Fibroblast of skin of right biceps (primary cell): Measurements from ENCODE around the gene POU2AF1.

Experiments
- DNase-seq: peaks from one replicate; pipeline ENCODE4 v3.0.0-alpha.2; 2013

Gene POU2AF1

DNA sequence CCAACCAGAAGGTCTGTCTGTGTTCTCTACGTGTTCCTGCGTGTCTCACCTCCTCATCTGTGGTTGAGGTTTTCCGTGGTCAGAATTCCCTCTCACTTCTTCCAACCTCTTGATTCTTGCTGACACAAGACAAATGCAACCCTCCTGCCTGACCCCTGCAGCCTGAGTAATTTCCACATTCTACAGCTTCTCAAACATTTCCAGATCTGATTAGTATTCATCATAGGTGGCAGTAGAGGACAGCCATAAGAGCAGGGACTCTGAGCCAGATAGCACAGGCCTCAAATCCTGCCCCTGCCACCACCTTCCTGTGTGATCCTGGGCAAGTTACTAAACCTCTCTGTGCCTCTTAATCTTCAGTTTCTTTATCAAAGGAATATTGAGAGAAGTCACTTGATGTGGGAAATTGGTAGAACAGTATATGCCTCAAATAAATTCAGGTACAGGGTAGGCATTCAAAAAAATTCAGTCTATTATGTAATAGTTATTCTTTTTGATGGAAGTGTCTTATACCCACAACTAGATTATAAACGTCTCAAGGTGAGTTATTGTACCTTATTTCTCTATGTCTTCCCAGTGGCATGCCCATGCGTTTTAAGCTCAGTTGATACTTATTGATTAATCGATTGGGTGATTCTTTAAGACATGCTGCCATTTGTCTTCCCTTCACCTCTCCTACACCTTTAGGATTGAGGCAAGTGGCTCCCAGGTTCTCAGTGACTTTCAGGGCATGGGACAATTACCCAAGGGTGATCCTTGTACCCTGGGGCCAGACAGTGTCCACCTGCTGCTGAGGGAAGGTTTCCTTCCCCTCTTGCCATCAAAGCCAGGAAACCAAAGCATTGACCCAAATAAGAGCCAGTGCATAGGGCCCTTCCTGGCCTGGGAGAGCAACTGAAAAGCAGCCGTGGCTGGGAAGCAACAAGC is 19.6 kb downstream of the POU2AF1 start:
- no peak for DNase-seq

DNA sequence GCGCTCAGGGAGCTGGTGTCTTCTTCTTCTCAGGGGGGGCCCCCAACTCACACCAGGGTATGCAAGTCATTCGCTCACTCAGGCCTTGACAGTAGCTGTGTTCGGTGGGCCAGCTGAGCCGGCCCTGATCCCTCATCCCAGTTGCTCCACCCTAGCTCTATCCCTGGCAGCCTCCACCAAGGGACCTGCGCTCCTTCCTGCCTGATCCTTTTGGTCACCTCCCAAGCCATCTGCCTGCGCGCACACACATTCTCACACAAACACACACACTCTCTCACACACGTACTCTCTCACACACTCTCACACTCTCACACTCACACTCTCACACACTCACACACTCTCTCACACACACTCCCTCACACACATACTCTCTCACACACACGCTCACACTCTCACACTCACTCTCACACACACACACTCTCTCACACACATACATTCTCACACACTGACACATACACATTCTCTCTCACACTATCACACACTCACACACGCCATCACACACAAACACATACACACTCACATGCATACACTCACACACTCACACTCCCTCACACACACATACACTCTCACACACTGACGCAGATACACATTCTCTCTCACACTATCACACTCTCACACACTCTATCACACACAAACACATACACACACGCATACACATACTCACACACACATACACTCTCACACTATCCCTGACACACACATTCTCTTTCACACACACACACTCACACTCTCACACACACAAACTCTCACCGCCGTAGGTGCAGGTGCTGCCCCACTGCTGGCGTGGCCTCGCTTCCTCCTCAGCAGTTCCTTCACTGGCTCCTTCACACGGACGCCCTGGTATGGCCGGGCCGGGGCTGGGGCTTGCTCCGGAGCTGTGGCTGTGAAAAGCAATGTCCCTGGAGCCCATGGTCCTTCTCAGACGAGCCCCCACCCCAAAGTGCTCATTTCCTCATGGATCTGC is 20.8 kb downstream of the POU2AF1 start:
- DNase-seq: no peak

DNA sequence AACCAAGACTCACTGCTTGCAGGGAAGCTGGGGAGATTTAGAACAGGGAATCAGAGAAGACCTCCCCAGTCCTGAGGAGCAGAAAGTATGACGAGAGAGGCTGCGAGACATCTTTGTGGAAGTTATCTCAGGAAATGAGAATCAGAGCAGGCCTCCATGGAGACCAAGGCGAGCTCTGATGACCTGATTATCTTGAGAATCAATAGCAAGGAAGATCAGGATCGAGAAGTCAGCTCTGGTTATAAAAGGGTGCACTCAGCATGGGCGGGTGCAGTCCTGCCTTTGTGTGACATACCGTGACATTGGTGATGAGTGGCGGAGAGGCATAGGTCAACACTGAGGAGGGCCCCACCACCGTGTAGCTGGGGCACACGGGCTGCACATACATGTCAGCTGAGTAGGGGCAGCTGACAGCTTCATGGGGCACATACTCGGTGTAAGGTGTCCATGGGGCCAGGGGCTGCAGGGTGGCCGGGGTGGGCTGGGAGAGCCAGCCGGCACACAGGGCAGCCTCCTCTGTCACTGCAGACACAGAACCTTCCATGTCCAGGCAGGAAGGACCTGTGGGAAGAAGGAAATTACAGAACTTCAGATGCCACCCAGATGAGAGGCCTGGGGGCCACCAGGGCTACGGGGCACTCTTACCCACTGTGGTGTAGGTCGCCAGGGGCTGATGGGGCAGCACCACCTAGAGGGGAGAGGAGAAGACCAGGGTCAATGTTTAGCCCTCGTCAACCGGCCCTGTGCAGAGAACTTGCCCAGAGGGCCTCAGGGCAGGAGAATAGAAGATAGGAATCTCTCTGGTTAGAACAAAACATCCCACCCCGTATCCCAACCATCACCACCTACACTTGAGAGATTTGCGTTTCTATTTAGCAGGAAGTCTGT is 21.7 kb downstream of the POU2AF1 start:
- DNase-seq: no peak

DNA sequence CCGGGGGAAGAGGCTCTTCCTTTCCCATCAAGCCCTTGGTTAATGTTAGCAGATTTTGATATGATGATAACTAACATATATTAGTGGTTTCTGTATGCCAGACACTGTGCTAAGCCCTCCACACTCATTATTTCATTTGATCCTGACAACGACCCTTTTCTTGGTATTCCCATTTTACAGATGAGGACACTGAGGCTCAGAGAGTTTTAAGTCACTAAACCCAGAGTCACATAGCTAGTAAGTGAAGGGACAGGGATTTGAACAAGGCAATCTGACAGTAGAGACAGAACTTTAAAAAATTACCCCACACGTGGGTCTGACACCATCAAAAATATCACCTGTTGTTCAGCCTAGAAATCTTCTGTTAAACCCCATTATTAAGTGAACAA is 22.4 kb downstream of the POU2AF1 start:
- DNase-seq: no peak

DNA sequence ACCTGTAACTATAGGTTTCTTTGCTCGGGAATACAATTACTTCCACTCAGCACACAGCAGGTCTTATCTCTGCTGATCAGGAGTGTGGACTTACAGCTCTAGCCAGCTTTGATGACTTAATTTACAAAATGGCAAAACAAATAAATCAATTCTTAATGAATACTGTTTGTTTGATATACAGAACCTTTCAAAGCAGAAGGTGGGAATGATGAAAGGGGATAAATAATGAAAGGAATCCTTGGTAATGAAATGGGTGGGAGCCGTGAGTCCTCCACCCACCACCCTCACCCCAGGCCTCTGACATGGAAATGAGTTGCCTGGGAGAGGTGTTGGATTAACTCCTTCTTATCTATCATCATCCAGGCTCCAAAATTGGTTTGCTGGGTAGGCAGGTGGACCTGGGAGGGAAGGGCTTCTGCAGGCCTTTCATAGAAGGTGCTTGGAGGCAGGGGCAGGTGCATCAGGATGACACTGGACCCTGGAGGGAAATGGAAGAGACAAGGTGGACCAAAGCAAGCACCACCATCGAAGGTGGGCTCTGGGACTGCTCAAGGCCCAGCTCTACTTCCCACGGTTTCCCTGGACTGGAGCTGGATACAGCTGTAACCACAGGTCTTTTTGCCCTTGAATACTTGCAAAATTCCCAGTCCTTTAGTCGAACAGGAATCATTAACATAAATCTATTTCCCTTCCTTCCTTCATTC is 23.0 kb downstream of the POU2AF1 start:
- no peak for DNase-seq

DNA sequence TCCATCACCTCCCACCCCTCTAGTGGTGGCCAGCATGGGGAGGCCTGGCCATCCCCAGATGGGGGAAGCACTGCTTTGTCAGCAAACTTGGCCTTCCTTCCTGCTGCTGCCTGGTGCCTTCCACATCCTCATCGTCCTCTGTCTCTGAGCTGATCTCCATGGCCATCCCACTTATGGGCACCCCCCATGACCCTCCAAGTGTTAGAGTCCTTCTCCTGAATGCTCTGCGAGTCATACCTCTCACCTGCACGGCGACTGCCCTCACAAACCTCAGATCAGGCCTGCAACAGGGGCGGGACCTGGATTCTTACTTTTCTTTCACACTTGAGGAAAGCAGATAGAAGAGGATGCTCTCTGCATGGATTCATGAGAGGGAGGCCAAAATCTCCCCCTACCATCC is 24.0 kb downstream of the POU2AF1 start:
- DNase-seq: no peak

DNA sequence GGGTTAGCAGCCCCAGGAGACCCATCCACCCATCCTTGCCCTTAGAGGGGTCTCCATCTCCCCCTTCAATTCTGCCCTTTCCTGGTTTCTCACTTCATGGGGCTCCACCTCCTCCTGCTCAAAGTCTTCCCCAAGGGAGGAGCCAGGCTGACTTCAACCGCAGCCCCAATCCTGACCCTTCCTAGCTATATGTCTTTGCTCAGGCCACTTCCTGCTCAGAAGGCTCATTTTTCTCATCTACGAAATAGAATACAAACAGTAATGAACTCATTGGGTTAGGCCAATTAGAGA is 24.5 kb downstream of the POU2AF1 start:
- no peak for DNase-seq

DNA sequence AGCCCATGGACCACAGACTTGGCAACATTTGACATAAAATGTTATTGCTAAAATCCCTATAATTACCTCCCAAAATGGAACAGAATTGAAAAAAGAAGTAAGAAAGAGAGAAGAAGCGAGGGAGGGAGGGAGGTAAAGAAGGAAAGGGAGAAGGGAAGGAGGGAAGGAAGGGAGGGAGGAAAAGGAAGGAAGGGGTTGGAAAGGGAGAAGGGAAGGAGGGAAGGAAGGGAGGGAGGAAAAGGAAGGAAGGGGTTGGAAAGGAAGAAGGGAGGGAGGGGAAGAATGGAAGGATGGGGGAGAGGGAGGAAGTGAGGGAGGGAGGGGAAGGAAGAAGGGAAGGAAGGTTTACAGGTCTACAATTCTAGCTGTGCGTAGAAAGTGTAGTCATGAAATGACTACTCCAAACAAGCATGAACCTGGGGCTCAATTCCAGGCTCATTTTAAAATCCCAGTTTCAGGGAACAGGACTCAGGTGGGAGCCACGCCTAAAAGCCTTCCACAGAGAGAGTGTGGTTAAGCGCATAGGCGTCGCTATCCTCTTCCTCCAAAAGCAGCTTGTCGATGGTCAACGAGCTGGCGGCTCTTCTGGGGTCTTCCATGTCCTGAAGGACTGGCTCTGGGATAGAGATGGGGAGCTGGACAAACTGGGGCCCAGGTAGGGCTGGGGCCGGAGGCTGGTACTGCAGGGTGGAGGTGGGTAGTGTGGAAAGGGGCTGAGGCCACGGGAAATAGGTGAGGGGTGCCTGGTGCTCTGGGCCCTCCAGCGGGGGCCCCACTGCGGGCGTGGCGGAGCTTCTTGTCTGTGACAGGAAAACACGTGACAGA is 25.1 kb downstream of the POU2AF1 start:
- no peak for DNase-seq

DNA sequence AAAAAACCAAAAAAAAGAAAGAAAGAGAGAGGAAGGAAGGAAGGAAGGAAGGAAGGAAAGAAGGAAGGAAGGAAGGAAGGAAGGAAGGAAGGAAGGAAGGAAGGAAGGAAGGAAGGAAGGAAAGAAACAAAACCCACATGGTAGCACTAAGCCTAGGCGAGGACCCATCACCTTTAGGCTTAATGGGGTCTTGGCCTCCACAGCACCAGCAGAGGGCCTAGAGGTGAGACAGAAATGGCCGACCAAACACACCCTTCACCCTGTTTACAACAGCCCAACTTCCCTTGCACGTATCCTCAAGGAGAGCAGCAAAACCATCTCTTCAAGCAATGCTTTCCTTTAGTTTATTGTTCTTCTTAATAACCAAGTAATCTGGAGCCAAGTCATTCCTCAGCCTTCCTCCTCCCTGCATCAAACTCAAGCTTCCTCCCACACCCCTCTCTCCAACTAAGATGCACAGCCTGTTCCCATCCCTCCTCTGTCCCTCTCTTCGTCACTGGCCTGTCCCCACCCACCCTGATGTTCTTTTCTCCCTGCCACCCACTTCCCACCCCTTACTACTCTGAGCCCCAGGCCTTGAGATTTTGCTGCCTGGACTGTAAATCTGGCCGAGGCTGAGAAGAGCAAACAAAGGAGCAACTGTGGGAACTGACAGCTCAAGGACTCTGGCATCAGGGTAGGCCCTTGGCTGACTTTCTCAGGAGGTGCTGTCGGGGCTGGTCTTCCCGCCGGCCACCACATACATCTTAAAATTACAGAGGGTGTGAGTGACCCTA is 26.0 kb downstream of the POU2AF1 start:
- no peak for DNase-seq

DNA sequence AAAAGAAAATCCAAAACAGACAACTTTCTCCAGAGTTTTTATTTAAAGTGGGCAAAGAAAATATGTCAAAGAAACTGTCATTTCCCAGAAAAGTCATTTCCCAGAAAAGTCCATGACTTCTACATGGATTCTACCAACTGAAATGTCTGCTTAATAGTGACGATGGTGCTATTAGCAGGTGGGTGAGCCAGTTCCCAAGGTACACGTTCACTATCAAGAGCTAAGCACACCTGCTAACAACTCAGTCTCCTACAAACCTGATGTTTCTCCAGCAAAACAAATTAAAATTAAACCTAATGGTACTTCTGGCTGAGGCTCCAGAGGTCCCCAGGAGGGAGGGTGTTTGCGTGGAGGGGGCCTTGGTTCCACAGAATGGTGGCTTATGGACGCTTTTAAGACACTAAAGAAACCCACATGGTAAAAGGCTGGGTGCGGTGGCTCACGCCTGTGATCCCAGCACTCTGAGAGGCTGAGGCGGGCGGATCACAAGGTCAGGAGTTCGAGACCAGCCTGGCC is 26.8 kb downstream of the POU2AF1 start:
- no peak for DNase-seq

DNA sequence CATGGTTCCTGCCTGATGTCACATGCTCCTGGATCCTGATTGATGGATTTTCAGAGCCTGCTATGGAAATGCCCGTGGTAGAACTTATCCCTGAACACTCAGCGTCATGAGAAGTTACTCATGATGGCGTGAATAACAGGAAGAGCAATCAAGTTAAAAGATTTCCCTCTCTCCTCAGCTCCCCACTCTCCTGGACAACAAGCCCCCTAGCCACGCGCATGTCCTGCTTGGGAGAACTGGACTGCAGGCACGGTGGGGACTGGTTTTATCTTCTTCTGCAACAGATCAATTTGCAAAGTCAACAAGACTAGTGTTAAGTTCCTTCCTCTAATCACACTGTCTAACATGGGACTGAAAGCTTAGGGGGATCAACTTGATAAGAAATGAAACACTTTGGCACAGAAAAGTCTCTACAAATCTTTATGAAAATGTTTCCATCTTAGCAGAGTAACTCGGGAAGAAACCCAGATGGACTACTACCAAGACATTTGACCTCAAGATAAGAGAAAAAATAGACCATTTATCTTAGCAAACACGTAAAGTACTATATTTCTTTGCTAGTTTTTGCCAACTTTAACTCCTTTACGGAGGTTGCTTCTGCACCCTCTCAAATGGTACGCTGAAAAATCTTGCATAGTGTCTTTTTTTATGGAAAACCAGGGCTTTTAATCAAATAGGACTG is 27.6 kb downstream of the POU2AF1 start:
- DNase-seq: no peak

DNA sequence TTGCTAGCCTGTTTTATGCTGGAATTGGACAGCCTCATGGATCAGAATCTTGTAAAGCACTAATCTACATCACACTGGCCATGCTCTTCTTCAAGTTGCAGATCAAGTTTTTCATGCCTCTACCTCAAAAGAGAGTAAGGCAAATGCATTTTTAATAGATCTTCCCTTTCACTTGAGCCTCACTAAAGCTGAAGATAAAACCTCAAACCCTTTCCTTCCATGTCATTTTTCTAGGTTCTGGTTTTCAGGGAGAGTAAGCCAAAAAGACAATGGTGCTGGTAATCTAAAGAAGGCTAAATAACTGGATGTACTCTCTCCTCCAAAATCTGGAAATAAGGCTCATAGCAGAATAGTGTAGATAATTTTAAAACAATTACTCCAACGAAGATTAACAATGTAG is 28.3 kb downstream of the POU2AF1 start:
- DNase-seq: no peak

DNA sequence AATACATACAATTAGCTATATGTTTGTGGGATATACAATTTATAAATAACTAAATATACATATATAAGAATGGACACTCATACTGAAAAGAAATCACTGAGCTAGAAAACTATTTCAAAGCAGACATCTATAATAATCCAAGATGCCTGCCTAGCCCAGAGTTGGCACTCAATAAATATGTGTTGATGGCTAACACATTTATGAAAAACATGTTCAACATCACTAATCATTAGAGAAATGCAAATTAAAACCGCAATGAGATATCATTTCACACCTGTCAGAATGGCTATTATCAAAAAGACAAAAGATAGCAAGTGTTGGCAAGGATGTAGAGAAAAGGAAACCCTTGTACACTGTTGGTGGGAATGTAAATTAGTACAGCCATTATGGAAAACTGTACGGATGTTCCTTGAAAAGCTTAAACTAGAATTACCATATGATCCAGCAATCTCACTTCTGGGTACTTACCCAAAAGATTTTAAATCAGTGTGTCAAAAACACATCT is 29.8 kb downstream of the POU2AF1 start:
- no peak for DNase-seq

DNA sequence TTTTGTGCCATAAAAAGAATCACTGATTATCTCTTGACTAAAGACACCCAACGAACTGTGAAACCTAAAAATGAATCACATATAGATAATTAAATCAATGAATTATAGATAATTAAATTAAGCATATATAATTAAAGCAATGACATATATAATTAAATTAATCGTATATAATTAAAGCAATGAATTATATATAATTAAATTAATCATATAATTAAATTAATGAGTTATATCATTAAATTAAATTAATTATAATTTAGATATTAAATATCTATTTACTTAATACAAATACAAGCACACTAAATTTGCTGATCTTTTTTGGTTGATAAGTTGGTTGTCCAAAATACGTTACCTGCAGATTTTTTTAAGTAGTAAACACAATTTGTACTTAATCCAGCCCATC is 30.9 kb downstream of the POU2AF1 start:
- DNase-seq: no peak

DNA sequence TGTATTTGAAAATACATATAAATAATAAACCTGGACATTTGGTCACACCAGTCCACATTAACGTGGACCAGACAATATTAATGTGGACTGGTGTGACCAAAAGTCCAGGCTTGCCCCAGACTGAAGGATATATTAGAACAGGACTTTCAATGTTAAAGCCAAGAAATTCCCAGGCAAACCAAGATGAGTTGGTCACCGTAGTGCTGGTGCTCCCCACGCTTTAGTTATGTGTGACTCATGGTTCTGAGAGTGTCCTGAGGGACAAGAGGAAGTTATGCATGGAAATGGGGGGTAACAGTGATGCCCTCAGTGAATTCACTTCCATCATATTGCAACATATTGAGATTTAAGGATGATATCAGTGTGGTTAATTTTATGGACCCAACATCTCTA is 31.4 kb downstream of the POU2AF1 start:
- DNase-seq: peak; percentile 67

DNA sequence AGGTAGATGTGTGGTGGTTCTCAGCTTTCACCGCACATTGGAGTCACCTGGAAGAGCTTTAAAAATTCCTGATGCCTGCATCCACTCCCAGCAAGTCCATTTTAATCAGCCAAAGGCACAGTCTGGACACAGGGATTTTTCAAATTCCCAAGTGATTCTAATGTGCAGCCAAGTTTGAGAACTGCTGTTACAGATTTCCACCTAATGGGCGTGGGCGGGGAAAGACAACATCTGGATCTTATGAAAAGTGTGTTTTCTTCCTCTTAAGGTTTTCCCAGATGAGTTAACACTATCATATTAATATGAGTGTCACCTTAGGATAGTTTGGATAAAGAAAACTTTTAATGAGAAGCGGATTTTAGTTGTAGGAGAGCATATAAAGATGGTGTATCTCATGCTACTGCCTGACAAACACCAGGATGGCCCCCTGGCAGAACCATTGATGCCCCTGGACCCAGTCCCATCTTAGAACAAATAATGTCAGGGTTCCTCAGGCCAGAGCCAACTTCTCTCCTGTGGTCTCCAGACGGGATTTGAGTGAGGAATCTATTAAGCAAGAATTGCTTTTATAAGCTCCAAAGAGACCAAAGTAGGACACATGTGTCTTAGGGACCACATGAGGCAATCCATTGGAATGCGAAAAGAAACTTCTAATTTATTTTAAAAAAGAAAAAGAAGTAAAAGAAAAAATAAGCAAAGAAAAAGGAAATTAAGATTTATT is 31.9 kb downstream of the POU2AF1 start:
- no peak for DNase-seq

DNA sequence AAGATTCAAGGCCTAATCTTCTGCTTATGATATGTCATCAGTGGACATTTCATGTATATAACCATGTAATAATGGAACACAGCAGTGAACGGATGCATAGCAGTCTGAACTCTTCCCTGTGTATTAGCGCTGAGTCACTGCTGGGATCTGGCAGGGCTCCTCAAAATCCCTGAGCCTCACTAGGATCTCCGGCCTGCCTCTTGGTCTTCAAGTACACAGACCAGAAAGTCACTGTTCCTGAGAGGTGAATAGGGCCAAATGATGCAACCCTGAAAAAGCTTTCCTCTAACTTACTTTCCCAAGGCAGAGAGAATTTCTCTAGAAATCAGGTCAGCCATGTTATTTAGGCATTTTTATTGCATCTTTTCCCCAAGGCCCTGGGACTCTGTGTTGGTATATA is 35.0 kb downstream of the POU2AF1 start:
- DNase-seq: peak; percentile 79

DNA sequence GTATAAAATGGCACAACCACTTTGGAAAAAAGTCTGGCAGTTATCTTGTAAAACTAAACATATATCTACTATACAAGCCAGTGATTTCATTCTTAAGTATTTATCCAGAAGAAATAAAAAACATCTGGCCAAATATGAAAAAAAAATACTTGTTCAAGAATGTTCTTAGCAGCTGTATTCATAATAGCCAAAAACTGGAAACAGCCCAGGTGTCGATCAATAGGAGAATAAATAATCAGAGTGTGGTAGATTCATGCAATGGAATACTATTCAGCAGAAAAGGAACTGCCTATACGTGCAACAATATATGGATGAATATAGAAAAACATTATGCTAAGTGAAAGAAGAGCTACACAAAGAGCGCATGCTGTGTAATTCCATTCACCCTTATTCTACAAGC is 36.7 kb downstream of the POU2AF1 start:
- DNase-seq: no peak
